HuH-7 (cell line): Measurements from ENCODE around the gene HEATR1.
"Not testable (repeated sequence)": the region's sequence is repeated elsewhere in the genome, so short reads cannot be mapped to it uniquely, and the experiment has no call there.

Source experiments
- DNase-seq: peaks from one replicate; pipeline ENCODE4 v3.0.0; 2011; ENCODE audit warnings: low spot score

Gene HEATR1

DNA sequence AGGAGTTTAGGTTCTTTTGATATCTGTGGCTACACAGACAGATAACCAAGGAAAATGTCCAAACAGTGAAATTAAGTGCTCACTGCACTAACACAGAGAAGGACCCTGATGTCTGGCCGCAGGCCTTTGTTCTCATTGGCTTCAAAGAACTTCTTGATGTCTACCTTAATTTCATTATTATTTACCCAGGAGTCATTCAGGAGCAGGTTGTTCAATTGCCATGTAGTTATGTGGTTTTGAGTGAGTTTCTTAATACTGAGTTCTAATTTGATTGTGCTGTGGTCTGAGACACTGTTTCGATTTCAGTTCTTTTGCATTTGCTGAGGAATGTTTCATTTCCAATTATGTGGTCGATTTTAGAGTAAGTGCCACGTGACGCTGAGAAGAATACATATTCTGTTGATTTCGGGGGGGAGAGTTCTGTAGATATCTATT is 95.7 kb downstream of the HEATR1 start:
- DNase-seq = no peak

DNA sequence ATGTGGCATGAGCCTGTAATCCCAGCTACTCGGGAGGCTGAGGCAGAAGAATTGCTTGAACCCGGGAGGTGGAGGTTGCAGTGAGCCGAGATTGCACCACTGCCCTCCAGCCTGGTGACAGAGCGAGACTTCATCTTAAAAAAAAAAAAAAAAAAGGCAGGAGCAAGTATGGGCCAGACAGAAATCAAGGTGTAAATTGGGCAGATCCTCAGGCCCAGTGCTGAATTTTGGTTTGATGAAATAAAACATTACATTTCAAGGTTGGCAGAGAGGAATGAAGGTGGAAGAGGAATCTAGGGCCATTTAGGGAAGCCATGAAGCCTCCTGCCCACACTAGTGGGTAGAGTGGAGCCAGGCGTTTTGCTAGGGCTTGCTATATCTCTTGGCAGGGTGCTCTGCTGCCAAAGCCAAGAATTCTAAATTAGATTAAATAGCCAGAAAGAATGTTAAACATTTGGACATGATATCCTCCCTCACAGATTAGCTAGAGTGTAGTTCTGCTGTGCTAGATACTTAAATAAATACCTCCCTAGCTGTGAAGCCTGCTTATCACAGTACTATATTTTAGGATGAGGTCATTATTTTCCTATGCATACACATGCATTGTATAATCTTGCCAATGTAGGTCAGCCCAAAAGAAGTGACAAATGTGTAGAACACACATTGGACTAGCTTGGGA is 97.2 kb downstream of the HEATR1 start:
- no peak for DNase-seq

DNA sequence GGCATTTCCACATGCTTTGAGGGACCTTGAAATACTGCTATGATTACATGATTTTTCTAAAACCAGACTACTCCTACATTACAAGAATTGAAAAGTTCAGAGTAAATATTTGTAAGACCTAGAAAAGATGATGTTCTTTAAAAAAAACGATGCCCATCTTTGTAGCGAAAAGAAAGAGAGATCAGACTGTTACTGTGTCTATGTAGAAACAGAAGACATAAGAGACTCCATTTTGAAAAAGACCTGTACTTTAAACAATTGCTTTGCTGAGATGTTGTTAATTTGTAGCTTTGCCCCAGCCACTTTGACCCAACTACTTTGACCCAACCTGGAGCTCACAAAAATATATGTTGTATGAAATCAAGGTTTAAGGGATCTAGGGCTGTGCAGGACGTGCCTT is 100.0 kb downstream of the HEATR1 start:
- DNase-seq = not testable (repeated sequence)

DNA sequence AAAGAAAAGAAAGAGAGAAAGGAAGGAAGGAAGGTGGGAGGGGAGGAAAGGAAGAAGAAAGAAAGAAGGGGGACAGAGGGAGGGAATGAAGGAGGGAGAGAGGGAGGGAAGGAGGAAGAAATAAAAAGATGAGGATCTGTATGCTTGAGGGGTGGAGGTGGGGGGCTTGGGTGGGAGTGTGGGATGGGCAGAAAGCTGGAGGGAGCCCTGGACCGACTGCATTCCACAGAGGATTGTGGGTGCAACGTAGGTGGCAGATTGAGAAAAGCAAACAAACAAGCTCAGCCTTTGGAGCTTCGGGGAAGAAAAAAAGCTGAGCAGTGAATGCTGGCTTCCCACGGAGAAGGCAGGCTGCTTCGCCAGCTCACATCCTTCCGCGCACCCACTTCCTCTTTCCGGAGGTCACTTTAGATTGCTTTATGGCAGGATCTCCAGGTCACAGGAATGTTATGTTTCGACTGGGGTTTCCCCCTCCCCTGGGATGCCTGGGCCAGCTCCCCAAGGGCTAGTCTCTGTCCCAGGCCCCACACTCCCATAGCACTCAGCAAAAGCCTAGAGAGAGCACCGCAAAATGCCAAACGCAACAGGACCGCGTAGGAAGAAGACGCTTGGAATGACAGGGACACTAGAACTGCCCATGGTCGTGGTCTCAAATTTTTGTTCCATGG is 101.2 kb downstream of the HEATR1 start:
- peak; percentile 65 for DNase-seq

- no peak for DNase-seq
Measured at GRCh38 chr1:236502579-236502971, 101.7 kb downstream of the HEATR1 start.

DNA sequence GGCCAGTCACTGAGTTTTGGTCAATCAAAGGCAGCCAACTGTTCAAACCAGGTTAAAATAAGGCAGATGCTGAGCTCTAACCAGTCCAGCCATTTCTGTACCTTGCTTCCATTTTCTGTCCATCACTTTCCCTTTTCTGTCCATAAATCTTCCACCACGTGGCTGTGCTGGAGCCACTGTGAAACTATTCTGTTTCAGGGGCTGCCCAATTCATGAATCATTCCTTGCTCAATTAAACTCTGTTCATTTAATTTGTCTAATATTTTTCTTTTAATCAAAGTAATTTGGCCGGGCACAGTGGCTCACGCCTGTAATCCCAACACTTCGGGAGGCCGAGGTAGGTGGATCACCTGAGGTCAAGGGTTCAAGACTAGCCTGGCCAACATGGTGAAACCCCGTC is 103.2 kb downstream of the HEATR1 start:
- DNase-seq = no peak
